ENCODE measurements around the gene SLC16A9.

Gene SLC16A9

GRCh38 chr10:59718257-59718656 lies 8.6 kb upstream of the SLC16A9 start:
- DNase-seq (ENCODE audit: low spot score), result no peak

- no peak for DNase-seq (ENCODE audit: low spot score)
These were observed 3.7 kb upstream of the SLC16A9 start for GRCh38 chr10:59713196-59713821.

GRCh38 chr10:59711871-59712494 lies 2.3 kb upstream of the SLC16A9 start:
- no peak for DNase-seq (ENCODE audit: low spot score)

GRCh38 chr10:59708816-59709394 lies 745 bp downstream of the SLC16A9 start:
- DNase-seq (ENCODE audit: low spot score), result no peak

- DNase-seq (ENCODE audit: low spot score), result no peak
These were observed 2.5 kb downstream of the SLC16A9 start for GRCh38 chr10:59706851-59707797.

- DNase-seq (ENCODE audit: low spot score), result no peak
These were observed 3.7 kb downstream of the SLC16A9 start for GRCh38 chr10:59705931-59706330.

- no peak for DNase-seq (ENCODE audit: low spot score)
These were observed 5.0 kb downstream of the SLC16A9 start for GRCh38 chr10:59704630-59705029.

- no peak for DNase-seq (ENCODE audit: low spot score)
These were observed 7.3 kb downstream of the SLC16A9 start for GRCh38 chr10:59702347-59702746.

GRCh38 chr10:59700709-59701108 lies 8.9 kb downstream of the SLC16A9 start:
- DNase-seq (ENCODE audit: low spot score), result no peak

GRCh38 chr10:59698326-59698725 lies 11.3 kb downstream of the SLC16A9 start:
- DNase-seq (ENCODE audit: low spot score), result no peak

- DNase-seq (ENCODE audit: low spot score), result no peak
These were observed 14.0 kb downstream of the SLC16A9 start for GRCh38 chr10:59695637-59696036.

GRCh38 chr10:59694936-59695335 lies 14.7 kb downstream of the SLC16A9 start:
- no peak for DNase-seq (ENCODE audit: low spot score)

- no peak for DNase-seq (ENCODE audit: low spot score)
These were observed 17.5 kb downstream of the SLC16A9 start for GRCh38 chr10:59692113-59692512.

- DNase-seq (ENCODE audit: low spot score), result no peak
These were observed 20.7 kb downstream of the SLC16A9 start for GRCh38 chr10:59688921-59689351.

GRCh38 chr10:59687657-59688056 lies 22.0 kb downstream of the SLC16A9 start:
- no peak for DNase-seq (ENCODE audit: low spot score)

- no peak for DNase-seq (ENCODE audit: low spot score)
These were observed 25.6 kb downstream of the SLC16A9 start for GRCh38 chr10:59684006-59684405.

- DNase-seq (ENCODE audit: low spot score), result no peak
These were observed 26.4 kb downstream of the SLC16A9 start for GRCh38 chr10:59682986-59683937.

GRCh38 chr10:59680199-59680598 lies 29.5 kb downstream of the SLC16A9 start:
- DNase-seq (ENCODE audit: low spot score), result no peak

GRCh38 chr10:59678884-59679301 lies 30.8 kb downstream of the SLC16A9 start:
- no peak for DNase-seq (ENCODE audit: low spot score)

GRCh38 chr10:59677253-59677831 lies 32.3 kb downstream of the SLC16A9 start:
- DNase-seq (ENCODE audit: low spot score), result no peak

- no peak for DNase-seq (ENCODE audit: low spot score)
These were observed 33.8 kb downstream of the SLC16A9 start for GRCh38 chr10:59675812-59676211.

Data from CD4-positive, alpha-beta T cell treated with Interleukin-15 for 4 hours (primary cell).